Posterior vena cava (tissue), 2 donors: Measurements from ENCODE around the gene STX16. TPM values are rescaled to one million over a fixed set of nuclear protein-coding genes. Genes with fewer than 3 reads are reported as not detected.
"Not testable (repeated sequence)": the region's sequence is repeated elsewhere in the genome, so short reads cannot be mapped to it uniquely, and the experiment has no call there.

Experiments
- DNase-seq: peaks from one replicate; pipeline ENCODE4 v3.0.0-alpha.2; 2020; ENCODE audit warnings: low spot score
- intact Hi-C, 2 donors: fragments of 100-400 bp; cut with DNase I; formaldehyde crosslinking; loops; one replicate each; pipeline versions ENCODE4 v1.14.1 to v1.14.2; 2022 to 2023
- total RNA-seq, 2 donors: library from RNA; stranded (reverse); fragmentation: NEBNext Ultra II Directional; extraction: Animal tissue kit (Norgen Biotek cat#: 25700); gene quantifications; one replicate each; pipeline ENCODE4 v1.2.1, GENCODE V29; 2021
- donor health status: DM: yes; HTN: yes; CAD: no.
- donor health status: DM: yes; HTN: yes; CAD: no.

STX16 gene
- total RNA-seq, 2 donors from 2014 or later = 38.7 to 41.5 TPM

DNA sequence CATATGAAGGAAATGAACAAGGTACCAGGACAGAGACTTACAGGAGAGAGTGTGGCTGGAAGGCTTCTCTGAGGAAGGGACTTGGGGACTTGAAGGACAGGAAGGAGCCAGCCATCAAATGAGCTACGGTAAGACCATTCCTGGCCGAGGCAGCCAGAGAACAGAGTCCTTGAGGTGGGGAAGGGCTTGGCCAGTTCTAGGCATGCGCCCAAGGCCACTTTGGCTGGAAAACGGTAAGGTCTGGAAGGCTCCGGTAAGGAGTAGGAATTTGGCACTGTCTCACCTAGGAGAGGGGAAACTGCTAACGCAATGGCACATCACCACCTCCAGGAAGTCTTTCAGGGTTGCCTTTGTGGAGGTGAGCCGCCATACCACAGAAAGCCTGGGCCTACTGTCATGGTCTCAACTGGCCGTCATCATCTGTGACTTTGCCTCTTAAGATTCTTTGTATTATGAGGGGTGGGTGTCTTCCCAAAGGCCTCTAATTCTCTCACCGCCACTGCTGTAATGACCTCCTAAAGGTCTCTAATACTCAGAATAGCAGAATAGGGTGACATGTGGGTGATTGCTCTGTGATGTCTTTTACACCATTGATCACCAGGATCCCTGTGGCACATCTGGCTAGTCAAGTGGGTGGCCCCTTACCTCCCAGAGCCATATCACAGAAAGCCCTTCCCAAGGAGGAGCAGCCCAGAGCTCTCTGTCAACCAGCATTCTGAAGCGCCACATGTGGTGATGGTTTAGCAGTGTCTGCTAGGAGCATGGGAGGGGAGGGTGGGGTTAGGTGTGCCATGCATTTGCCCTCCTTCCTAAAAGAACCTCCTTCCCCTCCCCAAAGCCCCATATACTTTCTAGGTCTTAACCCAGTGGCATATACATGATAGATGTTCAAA, 17.7 kb upstream of the STX16 start:
- intact Hi-C loops = no loop called here
- peak; percentile 20 for DNase-seq

DNA sequence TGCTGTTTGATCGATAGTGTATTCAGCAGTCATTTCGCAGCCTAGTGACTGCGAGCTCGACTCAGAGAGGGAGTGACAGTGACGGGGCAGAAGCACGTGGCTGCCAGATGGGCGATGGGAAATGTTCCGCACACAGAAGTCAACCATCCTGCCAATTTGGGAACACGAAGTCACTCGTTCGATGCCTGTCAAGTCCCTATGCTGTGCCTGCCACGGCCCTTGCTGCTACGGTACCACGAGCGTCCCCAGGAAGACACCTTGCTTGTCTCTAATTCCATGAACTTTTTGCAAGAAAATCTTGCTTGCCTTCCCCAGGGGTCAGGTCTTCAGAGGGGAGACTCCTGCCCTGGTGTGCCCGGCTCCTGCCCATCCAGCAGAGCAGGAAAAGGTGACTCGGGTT, 17.0 kb upstream of the STX16 start:
- peak; percentile 40 for DNase-seq

DNA sequence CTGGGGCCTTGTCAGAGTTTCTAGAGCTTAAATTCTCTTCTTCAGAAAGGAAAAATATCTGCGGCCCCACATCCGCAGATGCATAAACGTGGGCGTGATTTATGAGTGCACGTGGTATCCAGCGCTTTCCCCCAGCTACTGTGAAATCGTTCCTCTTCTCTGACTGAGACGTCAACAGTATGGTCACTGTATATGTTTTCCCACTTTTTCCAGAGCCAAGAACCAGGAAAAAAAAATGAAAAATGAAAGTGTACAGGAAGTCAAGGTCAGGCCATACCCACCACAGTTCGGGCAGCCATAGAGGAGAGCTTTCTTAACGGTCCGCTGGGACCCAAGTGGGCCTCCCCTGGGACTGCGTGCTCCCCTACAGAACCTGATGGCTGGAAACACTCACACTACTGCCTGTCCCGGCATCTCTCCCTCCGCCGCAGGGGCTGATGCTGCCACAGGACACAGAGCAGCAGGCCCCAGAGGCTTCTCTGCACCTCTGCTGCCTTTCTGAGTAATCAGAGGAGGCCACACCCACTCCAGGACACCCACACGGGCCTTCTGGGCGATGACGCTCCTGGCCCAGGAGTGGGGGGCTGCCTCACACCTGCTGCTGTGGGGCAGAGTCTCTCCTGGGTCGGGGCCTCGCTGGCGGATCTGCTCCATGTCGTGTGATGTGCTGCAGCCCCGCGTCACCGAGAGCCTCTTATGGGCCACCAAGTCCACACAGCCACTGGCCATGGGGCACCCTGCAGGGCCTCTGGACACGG, 16.4 kb upstream of the STX16 start:
- intact Hi-C loops = no loop called here
- peak; percentile 70 for DNase-seq

More for the DNA sequence above, 17.0 kb upstream of the STX16 start:
- intact Hi-C loops = no loop called here

GRCh38 chr20:58635279-58635665, 15.8 kb upstream of the STX16 start:
- intact Hi-C loops = no loop called here
- peak; percentile 36 for DNase-seq

- intact Hi-C loops = no loop called here
- no peak for DNase-seq
Observed at GRCh38 chr20:58636396-58636982, 14.6 kb upstream of the STX16 start.

- no peak for DNase-seq
Observed at GRCh38 chr20:58636983-58637421, 14.1 kb upstream of the STX16 start.

DNA sequence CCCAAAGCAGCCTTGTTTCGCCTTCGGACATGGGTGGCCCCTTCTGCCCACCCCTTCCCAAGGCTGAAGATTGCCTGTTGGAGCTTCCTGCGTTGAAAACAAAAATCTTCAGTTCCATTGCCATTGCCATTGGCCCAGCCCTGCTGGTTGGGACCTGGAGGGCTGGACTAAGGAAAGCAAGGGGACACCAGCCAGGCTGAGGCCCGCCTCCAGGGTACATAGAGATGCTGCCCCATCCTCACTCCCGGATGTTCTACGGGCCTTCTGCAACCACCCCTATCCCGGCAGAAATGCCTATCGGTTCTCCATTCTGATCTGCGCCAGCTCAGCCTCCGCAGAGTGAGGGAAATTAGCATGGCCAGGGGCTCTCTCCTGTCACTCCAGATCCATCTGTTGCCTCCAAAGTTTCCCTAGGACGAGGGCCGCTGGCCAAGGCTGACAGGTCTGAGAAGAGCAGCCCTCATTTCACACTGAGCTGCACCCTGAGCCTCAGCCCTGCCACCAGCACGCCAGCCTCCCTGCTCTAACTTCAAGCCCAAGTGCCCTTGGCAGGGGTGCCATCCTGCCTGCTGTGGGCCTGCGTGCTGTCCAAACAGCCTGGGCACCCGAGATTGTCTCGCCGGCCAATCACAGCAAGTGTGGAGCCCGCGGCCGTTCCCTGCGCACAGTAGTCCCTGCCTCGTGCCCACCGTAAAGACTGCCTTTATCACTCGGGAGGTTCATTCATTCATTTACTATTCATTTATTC, 13.4 kb upstream of the STX16 start:
- no peak for DNase-seq
- intact Hi-C loops = no loop called here

More at GRCh38 chr20:58636983-58637421, 14.1 kb upstream of the STX16 start:
- intact Hi-C loops = no loop called here

GRCh38 chr20:58638467-58639181, 12.5 kb upstream of the STX16 start:
- DNase-seq = no peak
- intact Hi-C loops = no loop called here

DNA sequence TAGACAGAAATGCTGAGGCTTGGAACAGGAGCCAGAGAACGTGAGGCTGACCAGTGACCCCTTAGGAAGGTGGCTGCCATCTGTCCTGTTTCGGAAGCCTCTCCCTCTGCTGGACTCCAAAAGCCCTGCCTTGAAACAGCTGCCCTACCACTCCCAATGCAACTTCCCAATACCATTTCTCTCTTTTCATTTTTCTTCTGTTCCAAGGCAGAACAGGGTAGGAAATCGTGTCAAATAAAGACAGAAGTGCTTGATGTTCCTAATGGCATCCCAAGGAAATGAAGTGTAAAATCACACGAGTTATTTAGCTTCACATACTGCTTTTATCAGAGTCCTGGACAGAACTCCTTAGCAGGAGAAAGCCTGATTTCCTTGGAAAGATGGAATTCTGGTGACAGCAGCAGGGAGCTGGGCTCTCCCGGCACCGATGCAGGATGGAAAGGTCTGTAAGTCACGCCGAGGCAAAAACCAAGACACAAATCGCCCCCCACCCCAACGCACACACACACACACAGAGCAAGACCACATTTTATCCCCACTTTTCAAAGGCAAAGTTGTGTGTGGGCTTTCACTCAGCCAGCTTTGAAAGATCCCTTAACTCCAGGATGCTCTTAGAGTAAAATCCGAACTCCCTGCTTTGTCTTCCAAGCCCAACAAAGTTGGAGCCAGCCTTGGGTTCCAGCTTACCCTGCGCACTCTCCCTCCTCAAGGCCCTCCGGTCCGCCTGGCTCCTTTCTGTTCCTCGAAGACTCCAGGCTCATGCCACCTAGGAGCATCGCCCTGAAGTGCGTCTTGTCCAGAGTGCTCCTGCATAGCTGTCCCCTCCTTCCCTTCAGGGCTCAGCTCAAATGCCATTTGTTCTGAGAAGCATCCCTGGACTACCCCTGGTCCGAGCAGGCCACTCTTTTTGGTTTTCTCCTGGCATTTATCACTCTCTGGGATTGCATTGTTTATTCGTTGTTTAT, 11.6 kb upstream of the STX16 start:
- DNase-seq = no peak
- intact Hi-C loops = loop anchor here in 1 of 2 donors (5.0 kb wide), 1 partner anchor 858 kb away; no protein-coding TSS in a partner anchor

DNA sequence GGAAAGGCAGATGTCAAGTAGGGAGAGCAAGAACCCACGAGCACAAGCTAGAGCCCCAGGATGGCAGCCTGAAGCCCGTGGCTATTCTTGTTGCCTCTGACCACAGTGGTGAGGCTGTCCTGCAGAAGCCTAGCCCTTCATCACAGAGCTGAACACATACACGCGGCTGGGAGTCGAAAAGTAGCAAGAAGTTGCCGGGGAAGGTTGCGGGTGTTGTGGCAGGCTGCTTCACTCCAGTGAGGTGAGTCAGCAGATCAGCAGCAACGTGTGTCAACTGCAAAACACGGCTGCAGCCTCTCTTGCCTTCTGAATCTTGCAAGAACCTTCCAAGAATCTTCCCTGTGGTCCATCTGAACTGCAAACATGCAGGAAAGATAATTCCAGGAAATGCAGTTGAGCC, 10.6 kb upstream of the STX16 start:
- intact Hi-C loops = loop anchor here in 1 of 2 donors (5.0 kb wide), 1 partner anchor 857 kb away; no protein-coding TSS in a partner anchor
- DNase-seq = peak; percentile 53

GRCh38 chr20:58642441-58642840, 8.6 kb upstream of the STX16 start:
- no peak for DNase-seq
- intact Hi-C loops = loop anchor here in 1 of 2 donors (5.0 kb wide), 1 partner anchor 855 kb away; no protein-coding TSS in a partner anchor

DNA sequence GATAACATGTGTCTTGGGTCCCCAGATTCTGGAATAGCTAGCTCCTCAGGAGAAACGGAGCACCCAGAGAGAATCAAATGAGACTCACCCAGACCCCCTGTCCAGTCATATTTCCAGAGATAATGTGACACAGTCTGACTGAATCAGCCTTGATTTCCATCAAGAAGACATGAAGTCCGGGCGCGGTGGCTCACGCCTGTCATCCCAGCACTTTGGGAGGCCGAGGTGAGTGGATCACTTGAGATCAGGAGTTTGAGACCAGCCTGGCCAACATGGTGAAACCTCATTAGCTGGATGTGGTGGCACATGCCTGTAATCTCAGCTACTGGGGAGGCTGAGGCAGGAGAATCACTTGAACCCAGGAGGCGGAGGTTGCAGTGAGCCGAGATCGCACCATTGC, 8.2 kb upstream of the STX16 start:
- intact Hi-C loops = loop anchor here in 1 of 2 donors (5.0 kb wide), 1 partner anchor 854 kb away; no protein-coding TSS in a partner anchor
- DNase-seq = not testable (repeated sequence)

DNA sequence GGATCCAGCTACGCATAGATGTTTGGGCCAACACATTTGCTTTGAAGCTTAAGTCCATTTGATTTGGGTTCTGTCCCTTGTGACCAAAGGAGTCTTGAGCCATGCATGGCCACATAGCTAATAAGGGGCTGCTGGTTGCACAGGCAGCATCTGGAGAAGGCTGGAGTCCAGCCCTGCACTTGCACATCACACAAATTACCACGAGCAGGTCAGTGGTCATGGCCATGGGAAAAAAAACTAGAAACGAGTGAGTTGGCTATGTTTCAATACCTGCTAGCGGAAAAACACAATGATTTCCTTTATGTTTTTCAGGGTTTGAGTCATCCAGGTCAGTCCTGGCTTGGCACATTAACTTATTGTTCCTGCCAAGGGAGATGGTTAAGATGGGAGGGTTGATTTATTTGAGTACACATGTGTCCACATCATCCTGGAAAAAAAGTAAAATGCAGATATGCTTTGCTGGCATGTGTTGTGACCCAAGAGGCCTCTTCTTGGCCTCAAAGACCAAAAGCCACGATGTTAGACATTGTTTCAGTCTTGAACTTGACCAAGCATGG, 5.6 kb upstream of the STX16 start:
- intact Hi-C loops = loop anchor here in 1 of 2 donors (5.0 kb wide), 1 partner anchor 408 kb away; no protein-coding TSS in a partner anchor
- no peak for DNase-seq

DNA sequence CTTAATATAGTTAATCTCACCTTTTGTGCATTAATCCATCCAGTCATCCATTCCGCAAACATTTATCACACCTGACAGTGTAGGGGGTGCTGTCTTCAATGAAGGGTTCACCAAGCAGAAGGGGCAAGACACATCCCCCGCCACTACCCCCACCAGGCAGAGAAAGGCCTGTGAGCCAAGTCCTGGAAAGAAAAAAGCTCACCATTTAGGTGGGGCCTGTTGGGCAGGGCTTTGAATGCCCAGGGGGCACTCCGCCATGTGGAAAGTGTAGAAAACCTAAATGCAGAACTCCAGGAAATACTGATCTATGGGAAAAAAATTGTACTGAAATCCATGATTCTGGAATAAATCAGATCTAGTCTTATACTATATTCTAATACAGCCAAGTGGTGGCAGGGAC, 4.8 kb upstream of the STX16 start:
- intact Hi-C loops = loop anchor here in 1 of 2 donors (5.0 kb wide), 1 partner anchor 409 kb away; no protein-coding TSS in a partner anchor
- DNase-seq = no peak

DNA sequence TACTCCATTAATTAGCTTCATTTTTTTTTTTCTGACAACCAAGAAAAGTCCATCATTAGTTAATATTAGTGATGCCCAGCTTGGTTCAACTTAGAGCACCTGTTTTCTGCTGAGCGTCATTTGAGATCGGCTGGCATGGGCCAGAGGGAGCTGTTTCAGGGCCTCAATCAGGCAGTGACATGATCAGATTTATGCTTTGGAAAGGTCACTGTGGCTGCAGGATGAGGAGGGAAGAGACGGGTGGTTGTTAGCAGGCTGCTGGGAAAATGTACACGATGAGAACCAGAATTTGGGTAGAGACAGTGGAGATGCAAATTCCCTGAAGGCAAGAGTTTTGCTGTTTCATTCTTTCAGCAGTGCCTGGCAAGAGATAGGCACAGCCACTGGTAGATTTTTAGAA, 4.4 kb upstream of the STX16 start:
- no peak for DNase-seq
- intact Hi-C loops = loop anchor here in 1 of 2 donors (5.0 kb wide), 1 partner anchor 409 kb away; no protein-coding TSS in a partner anchor

DNA sequence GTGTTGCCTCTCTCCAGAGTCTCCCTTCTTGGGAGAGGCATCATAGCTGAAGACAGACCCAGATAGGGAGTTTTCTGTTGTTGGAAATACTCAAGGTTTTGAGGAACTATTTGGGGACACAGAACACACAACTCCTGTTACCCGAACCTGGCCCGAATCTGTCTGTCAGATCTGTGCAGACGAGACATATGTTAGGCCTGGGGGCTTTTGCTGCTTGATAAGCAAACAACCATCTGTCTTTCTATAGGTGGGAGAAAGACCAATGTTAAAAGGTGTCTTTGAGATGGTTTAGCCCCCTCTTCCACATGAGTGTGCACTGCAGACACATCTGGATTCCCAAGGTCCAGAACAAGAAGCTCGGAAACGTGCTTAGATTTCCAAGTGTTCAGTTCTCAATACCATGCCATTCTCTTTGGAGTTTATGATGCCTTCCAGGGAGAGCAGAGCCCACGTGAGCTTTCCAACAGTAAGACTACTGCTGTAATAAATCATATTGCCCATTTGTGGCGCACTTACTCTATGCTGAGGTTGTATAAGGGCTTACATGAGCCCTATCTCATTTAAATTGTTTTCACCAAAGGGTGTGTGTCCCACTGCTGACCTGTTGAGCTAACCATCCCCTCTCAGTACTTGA, 3.8 kb upstream of the STX16 start:
- no peak for DNase-seq
- intact Hi-C loops = loop anchor here in 1 of 2 donors (5.0 kb wide), 1 partner anchor 410 kb away; no protein-coding TSS in a partner anchor
